Activated T-cell treated with anti-CD3 and anti-CD28 coated beads for 48 hours (primary cell): ENCODE measurements around the gene RAET1G.
"Not testable (repeated sequence)": the region's sequence is repeated elsewhere in the genome, so short reads cannot be mapped to it uniquely, and the experiment has no call there.

Source experiments
- DNase-seq: peaks from one replicate; pipeline ENCODE4 v3.0.0-alpha.2; 2020; ENCODE audit warnings: low read depth

The RAET1G gene

GRCh38 chr6:149913540-149914240 lies 9.2 kb downstream of the RAET1G start:
- no peak for DNase-seq

GRCh38 chr6:149913085-149913484 lies 9.8 kb downstream of the RAET1G start:
- DNase-seq: no peak

GRCh38 chr6:149912680-149913079 lies 10.2 kb downstream of the RAET1G start:
- DNase-seq: not testable (repeated sequence)

- DNase-seq: no peak
These were observed 12.2 kb downstream of the RAET1G start for GRCh38 chr6:149910721-149911151.

GRCh38 chr6:149909701-149910470 lies 13.0 kb downstream of the RAET1G start:
- no peak for DNase-seq

- not testable (repeated sequence) for DNase-seq
These were observed 14.4 kb downstream of the RAET1G start for GRCh38 chr6:149908480-149908879.

GRCh38 chr6:149907317-149907716 lies 15.6 kb downstream of the RAET1G start:
- no peak for DNase-seq

GRCh38 chr6:149906405-149906804 lies 16.5 kb downstream of the RAET1G start:
- DNase-seq: no peak

- no peak for DNase-seq
These were observed 17.0 kb downstream of the RAET1G start for GRCh38 chr6:149905911-149906371.

- DNase-seq: no peak
These were observed 17.5 kb downstream of the RAET1G start for GRCh38 chr6:149905371-149905910.

- no peak for DNase-seq
These were observed 18.1 kb downstream of the RAET1G start for GRCh38 chr6:149904661-149905370.

- DNase-seq: no peak
These were observed 18.8 kb downstream of the RAET1G start for GRCh38 chr6:149903938-149904611.

GRCh38 chr6:149901444-149902140 lies 21.3 kb downstream of the RAET1G start:
- no peak for DNase-seq

- DNase-seq: no peak
These were observed 22.1 kb downstream of the RAET1G start for GRCh38 chr6:149900620-149901443.

- no peak for DNase-seq
These were observed 22.8 kb downstream of the RAET1G start for GRCh38 chr6:149899926-149900619.

- no peak for DNase-seq
These were observed 23.4 kb downstream of the RAET1G start for GRCh38 chr6:149899486-149899885.

- no peak for DNase-seq
These were observed 24.0 kb downstream of the RAET1G start for GRCh38 chr6:149898966-149899365.

- DNase-seq: no peak
These were observed 24.8 kb downstream of the RAET1G start, which contains the start of gene RAET1E for GRCh38 chr6:149897855-149898744. Gene RAET1E, minus strand, starts transcription at chr6:149898113. Its CDS starts 7,212 bp downstream, at chr6:149890901.
